ENCODE measurements around the gene GSTM2. TPM values are rescaled to one million over a fixed set of nuclear protein-coding genes. Genes with fewer than 3 reads are reported as not detected.

Gene GSTM2
- total and polyA plus RNA-seq, 4 donors, result 7.1 to 15.1 (median 7.9) TPM

GRCh38 chr1:109689844-109690405, 22.1 kb downstream of the GSTM2 start:
- WGBS, result 42% methylated on average over 6 of the region's 6 CpGs
- no peak overlapping the region for H3K9ac ChIP-seq (ENCODE audit: low read depth in 1 of 2, low read length in 2 of 2)
- peaks cover 4 to 32% (median 20%) of the 10 kb centered on the region in 4 donors for H3K4me1 ChIP-seq (ENCODE audit: control insufficient read depth in 4 of 4, insufficient read depth in 4 of 4, low read length in 3 of 4)
- TF ChIP-seq REST (IDR thresholded peaks at IDR 0.05) (no peak), TAF1 (conservative IDR thresholded peaks at IDR 0.05) (no peak), HNF4A (conservative IDR thresholded peaks at IDR 0.05) (no peak), YY1 (IDR thresholded peaks at IDR 0.05) (peak; percentile 40), SP1 (IDR thresholded peaks at IDR 0.05) (peak; percentile 17), FOXA2 (IDR thresholded peaks at IDR 0.05) (no peak), MAX (IDR thresholded peaks at IDR 0.05) (no peak), RXRA (IDR thresholded peaks at IDR 0.05) (peak; percentile 61 to 67), EGR1 (IDR thresholded peaks at IDR 0.05; ENCODE audit: low read depth in 2 of 2) (no peak)
- H3K27me3 ChIP-seq (ENCODE audit: control insufficient read depth in 4 of 4, insufficient read depth in 4 of 4, low read length in 3 of 4), result no peaks in the 10 kb centered on the region
- H3K27ac ChIP-seq (ENCODE audit: low read depth in 1 of 2, low read length in 2 of 2), result peak overlapping the region in 1 of 2 donors; percentile 20
- H3K4me3 ChIP-seq (ENCODE audit: low read depth in 1 of 3, low read length in 3 of 3), result peak overlapping the region in 1 of 3 donors; percentile 87
- no peak for DNase-seq (ENCODE audit: low spot score)
- peaks cover 0 to 1% (median 0%) of the 10 kb centered on the region in 4 donors for H3K36me3 ChIP-seq (ENCODE audit: control insufficient read depth in 4 of 4, insufficient read depth in 3 of 4, low read depth in 1 of 4, low read length in 3 of 4)
- no peaks in the 10 kb centered on the region for H3K9me3 ChIP-seq (ENCODE audit: control insufficient read depth in 4 of 4, low read length in 3 of 4)

GRCh38 chr1:109691759-109692158, 23.9 kb downstream of the GSTM2 start:
- H3K4me1 ChIP-seq (ENCODE audit: control insufficient read depth in 4 of 4, insufficient read depth in 4 of 4, low read length in 3 of 4), result peaks cover 4 to 32% (median 18%) of the 10 kb centered on the region in 4 donors
- DNase-seq (ENCODE audit: low spot score), result no peak
- H3K9ac ChIP-seq (ENCODE audit: low read depth in 1 of 2, low read length in 2 of 2), result no peak overlapping the region
- 26% methylated on average over 6 of the region's 6 CpGs for WGBS
- TF ChIP-seq SP1 (IDR thresholded peaks at IDR 0.05) (peak; percentile 93), ATF3 (IDR thresholded peaks at IDR 0.05) (no peak), GABPA (IDR thresholded peaks at IDR 0.05 in 1 of 2, conservative IDR thresholded peaks at IDR 0.05 in 1 of 2) (no peak), NR2F2 (IDR thresholded peaks at IDR 0.05) (peak; percentile 97), ZBTB33 (IDR thresholded peaks at IDR 0.05) (peak; percentile 51), FOXA2 (IDR thresholded peaks at IDR 0.05) (no peak), MAX (IDR thresholded peaks at IDR 0.05) (peak; percentile 56), FOXA1 (IDR thresholded peaks at IDR 0.05) (no peak), HNF4A (conservative IDR thresholded peaks at IDR 0.05) (peak; percentile 62 to 82), TAF1 (conservative IDR thresholded peaks at IDR 0.05) (no peak), RXRA (IDR thresholded peaks at IDR 0.05) (peak; percentile 95 to 97), HNF4G (IDR thresholded peaks at IDR 0.05) (no peak), RAD21 (IDR thresholded peaks at IDR 0.05) (peak; percentile 18 to 51), YY1 (IDR thresholded peaks at IDR 0.05) (peak; percentile 33), CTCF (IDR thresholded peaks at IDR 0.05; ENCODE audit: low read depth, low read length, missing input control) (no peak), JUND (IDR thresholded peaks at IDR 0.05) (peak; percentile 53 to 59), REST (IDR thresholded peaks at IDR 0.05) (no peak), EGR1 (IDR thresholded peaks at IDR 0.05; ENCODE audit: low read depth in 2 of 2) (peak in 1 of 2 donors; percentile 50)
- H3K27me3 ChIP-seq (ENCODE audit: control insufficient read depth in 4 of 4, insufficient read depth in 4 of 4, low read length in 3 of 4), result no peaks in the 10 kb centered on the region
- peaks cover 0 to 1% (median 0%) of the 10 kb centered on the region in 4 donors for H3K36me3 ChIP-seq (ENCODE audit: control insufficient read depth in 4 of 4, insufficient read depth in 3 of 4, low read depth in 1 of 4, low read length in 3 of 4)
- peak overlapping the region; percentile 52 to 71 for H3K27ac ChIP-seq (ENCODE audit: low read depth in 1 of 2, low read length in 2 of 2)
- H3K4me3 ChIP-seq (ENCODE audit: low read depth in 1 of 3, low read length in 3 of 3), result no peak overlapping the region
- H3K9me3 ChIP-seq (ENCODE audit: control insufficient read depth in 4 of 4, low read length in 3 of 4), result no peaks in the 10 kb centered on the region

Measured in liver (tissue), 9 donors.